Small intestine (tissue), 7 donors: ENCODE measurements around the gene RNF181. TPM values are rescaled to one million over a fixed set of nuclear protein-coding genes. Genes with fewer than 3 reads are reported as not detected.
"Not testable (repeated sequence)": the region's sequence is repeated elsewhere in the genome, so short reads cannot be mapped to it uniquely, and the experiment has no call there.

Experiments
- DNase-seq, 2 donors: peaks; one replicate each; pipeline versions ENCODE4 v3.0.0 to v3.0.0-alpha.2; 2013
- FAIRE-seq: peaks from 2 replicates; lab custom pipeline; 2012; peaks lifted over from hg19 to GRCh38; lab: Jason Lieb, UNC
- H3K27ac ChIP-seq, 3 donors: one replicate each; pipeline ENCODE4 v1.5.1; 2013; ENCODE audit warnings: low read length in 2 of 3, mild to moderate bottlenecking in 2 of 3, control low read depth in 1 of 3, inconsistent platforms in 1 of 3, low read depth in 1 of 3, moderate library complexity in 1 of 3
- H3K27me3 ChIP-seq, 3 donors: one replicate each; pipeline ENCODE4 v1.6.1; 2013; ENCODE audit warnings: low read length in 3 of 3, inconsistent platforms in 1 of 3; ENCODE audit not compliant: control insufficient read depth in 3 of 3, insufficient read depth in 3 of 3
- H3K36me3 ChIP-seq, 3 donors: one replicate each; pipeline ENCODE4 v1.6.1; 2013; ENCODE audit warnings: low read length in 3 of 3, inconsistent platforms in 1 of 3, low read depth in 1 of 3, mild to moderate bottlenecking in 1 of 3, moderate library complexity in 1 of 3; ENCODE audit not compliant: control insufficient read depth in 3 of 3, insufficient read depth in 2 of 3
- H3K4me1 ChIP-seq, 3 donors: one replicate each; pipeline ENCODE4 v1.6.1; 2013; ENCODE audit warnings: low read length in 2 of 3, inconsistent platforms in 1 of 3, low read depth in 1 of 3, mild to moderate bottlenecking in 1 of 3, moderate library complexity in 1 of 3; ENCODE audit not compliant: control insufficient read depth in 3 of 3, insufficient read depth in 2 of 3
- H3K4me3 ChIP-seq, 3 donors: one replicate each; pipeline ENCODE4 v1.5.1; 2013; ENCODE audit warnings: low read length in 3 of 3, control low read depth in 1 of 3, inconsistent platforms in 1 of 3, low read depth in 1 of 3, mild to moderate bottlenecking in 1 of 3, moderate library complexity in 1 of 3
- H3K9me3 ChIP-seq, 2 donors: one replicate each; pipeline ENCODE4 v1.6.1; 2013; ENCODE audit warnings: low read depth in 1 of 2, low read length in 1 of 2; ENCODE audit not compliant: control insufficient read depth in 2 of 2, insufficient read depth in 1 of 2
- WGBS, 3 donors: extraction: QIAGEN DNeasy Blood & Tissue Kit; methylation state at CpG; one replicate each; pipeline ENCODE4 v1.1.7; 2013; 5-methylcytosine and 5-hydroxymethylcytosine counted together
- polyA plus RNA-seq, 4 donors: library from polyadenylated mRNA; stranded (reverse) in 3 of 4; unstranded in 1 of 4; fragments of 200-250 nt in 3 of 4; fragments of 120-200 nt in 1 of 4; gene quantifications; one replicate each; pipeline versions ENCODE4 v1.2.1 to v1.2.3, GENCODE V29; 2013
- donor health status: healthy with polysubstance abuse.
- donor health status: control.
- donor health status: control.
- donor health status: Bipolar disorder and iron deficiency.
- donor health status: healthy.

RNF181 gene
- polyA plus RNA-seq, 4 donors = 131 to 234 (median 180) TPM

DNA sequence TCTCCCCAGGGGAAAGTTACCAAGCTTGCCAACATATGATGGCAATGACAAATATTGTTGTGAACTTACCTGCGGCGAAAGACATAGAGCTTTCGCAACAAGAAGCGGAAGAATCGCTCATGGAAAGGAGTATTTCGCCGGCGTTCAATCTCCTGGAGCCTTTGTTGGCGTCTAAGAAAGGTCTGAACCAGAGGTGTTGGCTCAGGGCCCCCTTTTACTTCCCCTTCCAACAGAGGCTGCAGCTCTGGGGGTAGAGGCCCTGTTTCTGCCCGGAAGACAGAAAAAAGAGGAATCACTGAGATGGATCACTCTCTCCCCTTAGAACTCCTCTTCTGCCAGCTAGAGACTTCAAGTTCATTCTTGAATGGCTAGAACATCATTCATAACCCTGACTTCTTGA, 45.1 kb upstream of the RNF181 start:
- peaks cover 7 to 68% (median 17%) of the 10 kb centered on the region in 3 donors for H3K36me3 ChIP-seq

GRCh38 chr2:85551698-85552678, 43.6 kb upstream of the RNF181 start:
- no peak overlapping the region for H3K27ac ChIP-seq
- FAIRE-seq = no peak

More for the DNA sequence above, 45.1 kb upstream of the RNF181 start:
- no peak for FAIRE-seq
- Histone ChIP-seq H3K27me3 (no peaks in the 10 kb centered on the region), H3K27ac (peak overlapping the region in 1 of 3 donors; percentile 51), H3K4me3 (no peak overlapping the region), H3K4me1 (no peaks in the 10 kb centered on the region), H3K9me3 (no peaks in the 10 kb centered on the region)
- WGBS, 3 donors = 87 to 97% (median 89%) methylated on average over 10 of the region's 10 CpGs
- no peak for DNase-seq

GRCh38 chr2:85553184-85553583, 42.4 kb upstream of the RNF181 start:
- no peaks in the 10 kb centered on the region for H3K4me1 ChIP-seq
- WGBS, 3 donors = 86 to 89% (median 88%) methylated on average over 5 to 6 of the region's 6 CpGs
- FAIRE-seq (no peak), DNase-seq (no peak)
- peaks cover 7 to 68% (median 19%) of the 10 kb centered on the region in 3 donors for H3K36me3 ChIP-seq
- no peak overlapping the region for H3K4me3 ChIP-seq
- no peaks in the 10 kb centered on the region for H3K9me3 ChIP-seq
- H3K27ac ChIP-seq = no peak overlapping the region
- no peaks in the 10 kb centered on the region for H3K27me3 ChIP-seq

More at GRCh38 chr2:85551698-85552678, 43.6 kb upstream of the RNF181 start:
- H3K4me1 ChIP-seq = no peaks in the 10 kb centered on the region
- no peak overlapping the region for H3K4me3 ChIP-seq
- 72 to 75% (median 74%) methylated on average over 9 of the region's 9 CpGs for WGBS, 3 donors
- peaks cover 7 to 64% (median 19%) of the 10 kb centered on the region in 3 donors for H3K36me3 ChIP-seq
- no peaks in the 10 kb centered on the region for H3K27me3 ChIP-seq
- H3K9me3 ChIP-seq = no peaks in the 10 kb centered on the region
- DNase-seq = peak; percentile 90 to 91

- Histone ChIP-seq H3K4me3 (no peak overlapping the region), H3K27me3 (no peaks in the 10 kb centered on the region), H3K36me3 (peaks cover 7 to 65% (median 22%) of the 10 kb centered on the region in 3 donors), H3K4me1 (peaks cover 0 to 4% (median 0%) of the 10 kb centered on the region in 3 donors), H3K27ac (no peak overlapping the region), H3K9me3 (no peaks in the 10 kb centered on the region)
- WGBS, 3 donors = 94 to 95% (median 94%) methylated on average over 3 of the region's 3 CpGs
- FAIRE-seq (no peak), DNase-seq (no peak)
Observed at GRCh38 chr2:85554980-85555612, 40.4 kb upstream of the RNF181 start.

DNA sequence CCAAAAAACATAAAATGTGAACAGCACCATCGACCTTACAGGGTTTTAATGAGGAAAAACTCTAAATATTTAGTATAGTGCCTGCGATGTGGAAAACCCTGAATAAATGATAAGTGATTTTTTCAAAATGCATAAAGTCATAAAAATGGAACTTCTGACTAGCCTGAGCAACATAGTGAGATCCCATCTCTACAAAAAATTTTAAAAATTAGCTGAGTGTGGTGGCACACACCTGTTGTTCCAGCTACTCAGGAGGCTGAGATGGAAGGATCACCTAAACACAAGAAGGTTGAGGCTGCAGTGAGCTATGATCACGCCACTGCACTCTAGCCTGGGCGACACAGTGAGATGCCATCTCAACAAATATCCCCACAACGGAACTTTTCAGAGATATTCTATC, 38.4 kb upstream of the RNF181 start:
- Histone ChIP-seq H3K27me3 (no peaks in the 10 kb centered on the region), H3K4me1 (peaks cover 0 to 5% (median 0%) of the 10 kb centered on the region in 3 donors), H3K27ac (no peak overlapping the region), H3K36me3 (peaks cover 7 to 48% (median 16%) of the 10 kb centered on the region in 3 donors), H3K4me3 (no peak overlapping the region), H3K9me3 (no peaks in the 10 kb centered on the region)
- FAIRE-seq (no peak), DNase-seq (no peak)
- WGBS, 3 donors = 92 to 95% (median 92%) methylated on average over 5 of the region's 5 CpGs

GRCh38 chr2:85558160-85558559, 37.4 kb upstream of the RNF181 start:
- no peak for FAIRE-seq
- 80 to 100% (median 93%) methylated on average over 1 of the region's 1 CpG for WGBS, 3 donors
- H3K27ac ChIP-seq = no peak overlapping the region
- no peak overlapping the region for H3K4me3 ChIP-seq
- peaks cover 0 to 5% (median 0%) of the 10 kb centered on the region in 3 donors for H3K4me1 ChIP-seq
- peaks cover 7 to 38% (median 16%) of the 10 kb centered on the region in 3 donors for H3K36me3 ChIP-seq
- DNase-seq = no peak
- H3K9me3 ChIP-seq = no peaks in the 10 kb centered on the region
- no peaks in the 10 kb centered on the region for H3K27me3 ChIP-seq

GRCh38 chr2:85560403-85560726, 35.2 kb upstream of the RNF181 start:
- WGBS, 3 donors = 74 to 79% (median 77%) methylated on average over 12 of the region's 12 CpGs
- not testable (repeated sequence) for H3K4me1 ChIP-seq, FAIRE-seq, H3K9me3 ChIP-seq, H3K27ac ChIP-seq, H3K27me3 ChIP-seq, DNase-seq
- peaks cover 0 to 19% (median 10%) of the 10 kb centered on the region in 3 donors for H3K36me3 ChIP-seq
- H3K4me3 ChIP-seq = peak overlapping the region in 2 of 3 donors; percentile 74 to 92

- peak in 1 of 2 donors; percentile 30 for DNase-seq
- 0 to 4% (median 4%) methylated on average over 14 of the region's 14 CpGs for WGBS, 3 donors
- peaks cover 0 to 18% (median 8%) of the 10 kb centered on the region in 3 donors for H3K36me3 ChIP-seq
- no peak for FAIRE-seq
- H3K4me3 ChIP-seq = peak overlapping the region; percentile 74 to 92 (median 75)
- H3K4me1 ChIP-seq = peaks cover 0 to 5% (median 0%) of the 10 kb centered on the region in 3 donors
- H3K9me3 ChIP-seq = no peaks in the 10 kb centered on the region
- peak overlapping the region in 2 of 3 donors; percentile 89 to 90 for H3K27ac ChIP-seq
- H3K27me3 ChIP-seq = no peaks in the 10 kb centered on the region
Observed at GRCh38 chr2:85560812-85561279, 34.7 kb upstream of the RNF181 start.
